Type B pancreatic cell (in vitro differentiated cells): ENCODE measurements around the gene IFNK. TPM values are rescaled to one million over a fixed set of nuclear protein-coding genes. Genes with fewer than 3 reads are reported as not detected.

Source experiments
- DNase-seq: peaks from one replicate; pipeline ENCODE4 v3.0.0; 2021; ENCODE audit warnings: mixed read lengths; ENCODE audit not compliant: unreplicated experiment; ENCODE audit errors: extremely low spot score
- H3K27ac Mint-ChIP-seq: 2 replicates; pipeline ENCODE4 v1.8.0; 2021; ENCODE audit warnings: mild to moderate bottlenecking, mixed read lengths
- H3K27me3 Mint-ChIP-seq: 2 replicates; pipeline ENCODE4 v1.8.0; 2021; ENCODE audit warnings: mixed read lengths
- H3K36me3 Mint-ChIP-seq: 2 replicates; pipeline ENCODE4 v1.8.0; 2021; ENCODE audit warnings: mixed read lengths
- H3K4me1 Mint-ChIP-seq: one replicate; pipeline ENCODE4 v1.8.0; 2021; ENCODE audit warnings: mixed read lengths; ENCODE audit not compliant: unreplicated experiment
- H3K4me3 Mint-ChIP-seq: 2 replicates; pipeline ENCODE4 v1.8.0; 2021; ENCODE audit warnings: mild to moderate bottlenecking, mixed read lengths
- H3K9me3 Mint-ChIP-seq: 2 replicates; pipeline ENCODE4 v1.8.0; 2021; ENCODE audit warnings: mixed read lengths
- CTCF ChIP-seq: fragments of 200-600 bp; sonication (generic); conservative IDR thresholded peaks from 2 replicates; pipeline ENCODE4 v1.5.0; 2021; ENCODE audit warnings: antibody characterized with exemption, mild to moderate bottlenecking
- total RNA-seq: library from RNA; stranded (reverse); gene quantifications from 2 replicates; pipeline ENCODE4 v1.2.1, GENCODE V29; 2021; ENCODE audit warnings: low replicate concordance

IFNK gene
- total RNA-seq, 1 donor from 2014 or later: not detected

- no peak for TF ChIP-seq CTCF
- no peaks in the 10 kb centered on the region for H3K9me3 Mint-ChIP-seq
- H3K27me3 Mint-ChIP-seq: no peaks in the 10 kb centered on the region
- H3K27ac Mint-ChIP-seq: no peak overlapping the region
- H3K4me1 Mint-ChIP-seq: no peaks in the 10 kb centered on the region
- peaks cover 21% of the 10 kb centered on the region for H3K36me3 Mint-ChIP-seq
- no peak overlapping the region for H3K4me3 Mint-ChIP-seq
- DNase-seq: no peak
Observed at GRCh38 chr9:27510780-27511179, 13.3 kb upstream of the IFNK start.

GRCh38 chr9:27511771-27512170, 12.3 kb upstream of the IFNK start:
- no peaks in the 10 kb centered on the region for H3K9me3 Mint-ChIP-seq
- no peak for DNase-seq
- H3K27me3 Mint-ChIP-seq: no peaks in the 10 kb centered on the region
- no peak overlapping the region for H3K27ac Mint-ChIP-seq
- no peaks in the 10 kb centered on the region for H3K4me1 Mint-ChIP-seq
- TF ChIP-seq CTCF: no peak
- peaks cover 20% of the 10 kb centered on the region for H3K36me3 Mint-ChIP-seq
- no peak overlapping the region for H3K4me3 Mint-ChIP-seq

- no peaks in the 10 kb centered on the region for H3K9me3 Mint-ChIP-seq
- no peak for DNase-seq
- H3K4me3 Mint-ChIP-seq: no peak overlapping the region
Observed at GRCh38 chr9:27514551-27514950, 9.5 kb upstream of the IFNK start.

GRCh38 chr9:27518006-27518405, 6.1 kb upstream of the IFNK start:
- TF ChIP-seq CTCF: no peak

More at GRCh38 chr9:27514551-27514950, 9.5 kb upstream of the IFNK start:
- TF ChIP-seq CTCF: no peak
- Mint-ChIP-seq H3K4me1 (no peaks in the 10 kb centered on the region), H3K27me3 (no peaks in the 10 kb centered on the region), H3K36me3 (peaks cover 15% of the 10 kb centered on the region), H3K27ac (no peak overlapping the region)

GRCh38 chr9:27518809-27519208, 5.3 kb upstream of the IFNK start:
- H3K4me1 Mint-ChIP-seq: no peaks in the 10 kb centered on the region
- no peak for DNase-seq
- TF ChIP-seq CTCF: no peak
- H3K9me3 Mint-ChIP-seq: no peaks in the 10 kb centered on the region
- no peak overlapping the region for H3K4me3 Mint-ChIP-seq
- H3K27ac Mint-ChIP-seq: no peak overlapping the region
- peaks cover 27% of the 10 kb centered on the region for H3K36me3 Mint-ChIP-seq
- no peaks in the 10 kb centered on the region for H3K27me3 Mint-ChIP-seq

More at GRCh38 chr9:27518006-27518405, 6.1 kb upstream of the IFNK start:
- no peak overlapping the region for H3K4me3 Mint-ChIP-seq
- no peaks in the 10 kb centered on the region for H3K9me3 Mint-ChIP-seq
- no peak overlapping the region for H3K27ac Mint-ChIP-seq
- no peaks in the 10 kb centered on the region for H3K4me1 Mint-ChIP-seq
- H3K27me3 Mint-ChIP-seq: no peaks in the 10 kb centered on the region
- H3K36me3 Mint-ChIP-seq: peaks cover 27% of the 10 kb centered on the region
- no peak for DNase-seq
